H9 (cell line): ENCODE measurements around the gene IER3. TPM values are rescaled to one million over a fixed set of nuclear protein-coding genes. Genes with fewer than 3 reads are reported as not detected.

Experiments
- DNase-seq: peaks from one replicate; pipeline ENCODE4 v3.0.0-alpha.2; 2017
- H2AFZ ChIP-seq: one replicate; pipeline ENCODE4 v1.6.1; 2013; ENCODE audit warnings: mild to moderate bottlenecking, low read length, control low read depth, moderate library complexity
- H2AK5ac ChIP-seq: 2 replicates; pipeline ENCODE4 v1.6.1; 2013; ENCODE audit warnings: low read length, control low read depth, mixed read lengths; ENCODE audit not compliant: insufficient read length
- H2BK120ac ChIP-seq: one replicate; pipeline ENCODE4 v1.6.1; 2013; ENCODE audit warnings: low read depth, mild to moderate bottlenecking, low read length, control low read depth, inconsistent platforms; ENCODE audit not compliant: poor library complexity, severe bottlenecking
- H2BK12ac ChIP-seq: 2 replicates; pipeline ENCODE4 v1.6.1; 2013; ENCODE audit warnings: low read length, control low read depth, mixed read lengths, low read depth; ENCODE audit not compliant: insufficient read length
- H2BK15ac ChIP-seq: 2 replicates; pipeline ENCODE4 v1.6.1; 2013; ENCODE audit warnings: low read depth, low read length, control low read depth
- H2BK20ac ChIP-seq: one replicate; pipeline ENCODE4 v1.6.1; 2013; ENCODE audit warnings: low read depth, mild to moderate bottlenecking, low read length, control low read depth, inconsistent platforms; ENCODE audit not compliant: poor library complexity, severe bottlenecking
- H2BK5ac ChIP-seq: 2 replicates; pipeline ENCODE4 v1.6.1; 2013; ENCODE audit warnings: low read length, control low read depth, mixed read lengths; ENCODE audit not compliant: insufficient read length
- H3K14ac ChIP-seq: 2 replicates; pipeline ENCODE4 v1.6.1; 2013; ENCODE audit warnings: low read length, control low read depth; ENCODE audit not compliant: insufficient read depth
- H3K18ac ChIP-seq: 2 replicates; pipeline ENCODE4 v1.6.1; 2013; ENCODE audit warnings: low read depth, mild to moderate bottlenecking, mixed read lengths, low read length, control low read depth; ENCODE audit not compliant: insufficient read length
- H3K23ac ChIP-seq: 2 replicates; pipeline ENCODE4 v1.6.1; 2013; ENCODE audit warnings: low read length, control low read depth, mixed read lengths, low read depth; ENCODE audit not compliant: insufficient read length
- H3K23me2 ChIP-seq: 2 replicates; pipeline ENCODE4 v1.6.1; 2013; ENCODE audit warnings: low read depth, mild to moderate bottlenecking, mixed read lengths, low read length, control low read depth; ENCODE audit not compliant: insufficient read length, poor library complexity, severe bottlenecking
- H3K27ac ChIP-seq: 2 replicates; pipeline ENCODE4 v1.5.1; 2013; ENCODE audit warnings: low read length, control low read depth, mixed read lengths, low read depth; ENCODE audit not compliant: insufficient read length
- H3K27me3 ChIP-seq: 2 replicates; pipeline ENCODE4 v1.6.1; 2013; ENCODE audit warnings: low read length, control low read depth, inconsistent platforms; ENCODE audit not compliant: insufficient read depth
- H3K4ac ChIP-seq: 2 replicates; pipeline ENCODE4 v1.6.1; 2013; ENCODE audit warnings: low read depth, mild to moderate bottlenecking, control low read depth, inconsistent platforms, low read length, moderate library complexity
- H3K4me1 ChIP-seq: 2 replicates; pipeline ENCODE4 v1.6.1; 2013; ENCODE audit warnings: low read length, control low read depth, inconsistent platforms; ENCODE audit not compliant: insufficient read depth
- H3K4me2 ChIP-seq: 2 replicates; pipeline ENCODE4 v1.6.1; 2013; ENCODE audit warnings: low read length, control low read depth, mixed read lengths; ENCODE audit not compliant: insufficient read length, insufficient read depth
- H3K56ac ChIP-seq: 2 replicates; pipeline ENCODE4 v1.6.1; 2013; ENCODE audit warnings: low read depth, mild to moderate bottlenecking, mixed read lengths, low read length, control low read depth; ENCODE audit not compliant: insufficient read length
- H3K79me1 ChIP-seq: 2 replicates; pipeline ENCODE4 v1.6.1; 2013; ENCODE audit warnings: low read depth, mild to moderate bottlenecking, moderate library complexity, low read length, control low read depth, inconsistent platforms; ENCODE audit not compliant: insufficient read depth, poor library complexity, severe bottlenecking
- H3K79me2 ChIP-seq: 2 replicates; pipeline ENCODE4 v1.6.1; 2013; ENCODE audit warnings: low read length, control low read depth, inconsistent platforms; ENCODE audit not compliant: insufficient read depth
- H3K9ac ChIP-seq: 2 replicates; pipeline ENCODE4 v1.6.1; 2013; ENCODE audit warnings: low read length, control low read depth, mixed read lengths; ENCODE audit not compliant: insufficient read length; ENCODE audit errors: extremely low read depth
- H3K9me3 ChIP-seq: one replicate; pipeline ENCODE4 v1.6.1; 2013; ENCODE audit warnings: low read depth, low read length, inconsistent platforms; ENCODE audit not compliant: control insufficient read depth
- H3T11ph ChIP-seq: one replicate; pipeline ENCODE4 v1.6.1; 2013; ENCODE audit warnings: mild to moderate bottlenecking, low read length, control low read depth, inconsistent platforms
- H4K20me1 ChIP-seq: one replicate; pipeline ENCODE4 v1.6.1; 2013; ENCODE audit not compliant: control insufficient read depth, insufficient read length, insufficient read depth
- H4K5ac ChIP-seq: 2 replicates; pipeline ENCODE4 v1.6.1; 2013; ENCODE audit warnings: low read depth, mild to moderate bottlenecking, mixed read lengths, low read length, control low read depth; ENCODE audit not compliant: insufficient read length
- H4K8ac ChIP-seq: replicated peaks from 2 replicates; pipeline ENCODE4 v1.6.1; 2013; ENCODE audit warnings: low read length, control low read depth, mixed read lengths, low read depth; ENCODE audit not compliant: insufficient read length
- H4K91ac ChIP-seq: 2 replicates; pipeline ENCODE4 v1.6.1; 2013; ENCODE audit warnings: low read depth, mild to moderate bottlenecking, moderate library complexity, mixed read lengths, low read length, control low read depth; ENCODE audit not compliant: insufficient read length
- H3K27ac Mint-ChIP-seq, 3 experiments: 2 replicates in 2 of 3; 3 replicates in 1 of 3; pipeline ENCODE4 v1.8.0; 2020 to 2021; ENCODE audit warnings: mixed read lengths in 3 of 3, mild to moderate bottlenecking in 1 of 3, moderate library complexity in 1 of 3
- H3K27me3 Mint-ChIP-seq: 2 replicates; pipeline ENCODE4 v1.8.0; 2021; ENCODE audit warnings: low read depth, mild to moderate bottlenecking, moderate library complexity, mixed read lengths
- H3K36me3 Mint-ChIP-seq, 3 experiments: 2 replicates in 2 of 3; 3 replicates in 1 of 3; pipeline ENCODE4 v1.8.0; 2020 to 2021; ENCODE audit warnings: low read depth in 3 of 3, mixed read lengths in 3 of 3; ENCODE audit not compliant: insufficient read depth in 1 of 3
- H3K4me1 Mint-ChIP-seq, 2 experiments: 2 replicates each; pipeline ENCODE4 v1.8.0; 2020; ENCODE audit warnings: mixed read lengths in 2 of 2
- H3K4me3 Mint-ChIP-seq, 2 experiments: 2 replicates in 1 of 2; 3 replicates in 1 of 2; pipeline ENCODE4 v1.8.0; 2020 to 2021; ENCODE audit warnings: mild to moderate bottlenecking in 2 of 2, mixed read lengths in 2 of 2, moderate library complexity in 1 of 2
- H3K9me3 Mint-ChIP-seq, 2 experiments: 2 replicates in 1 of 2; 3 replicates in 1 of 2; pipeline ENCODE4 v1.8.0; 2020; ENCODE audit warnings: mild to moderate bottlenecking in 2 of 2, mixed read lengths in 2 of 2, moderate library complexity in 1 of 2
- WGBS: extraction: QIAGEN DNeasy Blood & Tissue Kit; methylation state at CpG from one replicate; pipeline ENCODE4 v1.1.7; 2013; ENCODE audit warnings: missing lambda C conversion rate, low lambda C conversion rate, mixed read lengths; ENCODE audit not compliant: insufficient read length; ENCODE audit errors: extremely low coverage; 5-methylcytosine and 5-hydroxymethylcytosine counted together
- total RNA-seq: library from RNA; stranded (reverse); gene quantifications from 2 replicates; pipeline ENCODE4 v1.2.1, GENCODE V29; 2021
- TF ChIP-seq, protein P1 (sequence below): fragments of 200-600 bp; sonication (generic); conservative IDR thresholded peaks from 3 replicates; pipeline ENCODE4 v1.8.0; 2021; ENCODE audit warnings: antibody characterized with exemption, mild to moderate bottlenecking

The IER3 gene
- total RNA-seq, 1 experiment from 2014 or later: 43.5 TPM

DNA sequence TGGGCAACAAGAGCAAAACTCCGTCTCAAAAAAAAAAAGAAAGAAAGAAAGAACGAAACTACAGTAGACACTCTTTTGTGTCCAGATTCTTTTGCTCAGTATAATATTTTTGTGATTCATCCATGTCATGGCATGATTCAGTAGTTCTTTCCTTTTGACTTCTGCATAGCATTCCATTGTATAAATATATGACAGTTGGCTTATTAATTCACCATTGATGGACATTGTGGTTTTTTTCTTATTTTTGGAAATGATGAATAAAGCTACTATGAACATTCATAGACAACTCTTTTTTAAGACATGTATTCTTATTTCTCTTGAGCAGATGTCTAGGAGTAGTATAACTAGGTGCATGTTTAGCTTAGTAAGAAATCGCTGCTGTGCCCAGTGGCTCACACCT is 10.3 kb upstream of the IER3 start:
- no peaks in the 10 kb centered on the region for H3K36me3 Mint-ChIP-seq
- no peak overlapping the region for H2BK120ac ChIP-seq
- no peak overlapping the region for H3K9ac ChIP-seq
- no peak overlapping the region for H4K8ac ChIP-seq
- no peak for DNase-seq
- H3K4ac ChIP-seq: no peak overlapping the region
- H4K91ac ChIP-seq: no peak overlapping the region
- H3K4me3 Mint-ChIP-seq: no peak overlapping the region
- H2AK5ac ChIP-seq: no peak overlapping the region
- no peak overlapping the region for H2AFZ ChIP-seq
- no peak overlapping the region for H4K5ac ChIP-seq
- no peak overlapping the region for H2BK15ac ChIP-seq
- H3T11ph ChIP-seq: no peak overlapping the region
- no peaks in the 10 kb centered on the region for H3K4me1 ChIP-seq
- no peaks in the 10 kb centered on the region for H3K9me3 ChIP-seq
- no peak overlapping the region for H3K4me2 ChIP-seq
- no peaks in the 10 kb centered on the region for H3K79me1 ChIP-seq
- no peak overlapping the region for H3K56ac ChIP-seq
- H3K79me2 ChIP-seq: no peaks in the 10 kb centered on the region
- no peak overlapping the region for H2BK5ac ChIP-seq
- WGBS: no CpG with 5 or more reads among the region's 3 CpGs
- no peaks in the 10 kb centered on the region for H3K9me3 Mint-ChIP-seq
- H3K27ac ChIP-seq: no peak overlapping the region
- no peaks in the 10 kb centered on the region for H3K27me3 ChIP-seq
- no peak overlapping the region for H3K27ac Mint-ChIP-seq
- H3K27me3 Mint-ChIP-seq: peaks cover 2% of the 10 kb centered on the region; the same call in 1 of the 2 replicates
- H3K23me2 ChIP-seq: no peaks in the 10 kb centered on the region
- no peaks in the 10 kb centered on the region for H4K20me1 ChIP-seq
- no peak overlapping the region for H3K14ac ChIP-seq
- H3K18ac ChIP-seq: no peak overlapping the region
- peaks cover 6 to 20% of the 10 kb centered on the region in 2 experiments for H3K4me1 Mint-ChIP-seq
- TF ChIP-seq, protein P1, sequence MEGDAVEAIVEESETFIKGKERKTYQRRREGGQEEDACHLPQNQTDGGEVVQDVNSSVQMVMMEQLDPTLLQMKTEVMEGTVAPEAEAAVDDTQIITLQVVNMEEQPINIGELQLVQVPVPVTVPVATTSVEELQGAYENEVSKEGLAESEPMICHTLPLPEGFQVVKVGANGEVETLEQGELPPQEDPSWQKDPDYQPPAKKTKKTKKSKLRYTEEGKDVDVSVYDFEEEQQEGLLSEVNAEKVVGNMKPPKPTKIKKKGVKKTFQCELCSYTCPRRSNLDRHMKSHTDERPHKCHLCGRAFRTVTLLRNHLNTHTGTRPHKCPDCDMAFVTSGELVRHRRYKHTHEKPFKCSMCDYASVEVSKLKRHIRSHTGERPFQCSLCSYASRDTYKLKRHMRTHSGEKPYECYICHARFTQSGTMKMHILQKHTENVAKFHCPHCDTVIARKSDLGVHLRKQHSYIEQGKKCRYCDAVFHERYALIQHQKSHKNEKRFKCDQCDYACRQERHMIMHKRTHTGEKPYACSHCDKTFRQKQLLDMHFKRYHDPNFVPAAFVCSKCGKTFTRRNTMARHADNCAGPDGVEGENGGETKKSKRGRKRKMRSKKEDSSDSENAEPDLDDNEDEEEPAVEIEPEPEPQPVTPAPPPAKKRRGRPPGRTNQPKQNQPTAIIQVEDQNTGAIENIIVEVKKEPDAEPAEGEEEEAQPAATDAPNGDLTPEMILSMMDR: no peak
- H2BK20ac ChIP-seq: no peak overlapping the region
- H2BK12ac ChIP-seq: no peak overlapping the region
- H3K23ac ChIP-seq: no peak overlapping the region
